HEK293 (cell line): Measurements from ENCODE around the gene NPM3.

Source experiments
- CTCF ChIA-PET: fragments of 350-600 bp; formaldehyde crosslinking; extraction: SDS; loops from one replicate; lab custom pipeline; 2021; ENCODE audit warnings: antibody characterized with exemption; lab: Yijun Ruan, JAX
- POLR2A ChIA-PET: fragments of 300-600 bp; formaldehyde crosslinking; extraction: SDS; loops from one replicate; lab custom pipeline; 2020; ENCODE audit warnings: antibody characterized with exemption, inconsistent platforms; lab: Yijun Ruan, JAX
- H3K27ac ChIP-seq: fragments of 200-500 bp; sonication (Bioruptor generic); 2 replicates; pipeline ENCODE4 v1.5.1; 2014; ENCODE audit warnings: low read depth, low read length, control low read depth, inconsistent platforms; ENCODE audit errors: extremely low read depth
- H3K36me3 ChIP-seq, 2 experiments: fragments of 200-500 bp in 1 of 2; sonication (Bioruptor generic) in 1 of 2; 1 replicate in 1 of 2; 2 replicates in 1 of 2; pipeline ENCODE4 v1.5.1; 2014 to 2017; ENCODE audit warnings: inconsistent platforms in 2 of 2, low read length in 2 of 2; ENCODE audit not compliant: control insufficient read depth in 2 of 2, insufficient read depth in 1 of 2
- H3K4me1 ChIP-seq: fragments of 200-500 bp; sonication (Bioruptor generic); 2 replicates; pipeline ENCODE4 v1.5.1; 2014; ENCODE audit warnings: mild to moderate bottlenecking, low read length, inconsistent platforms; ENCODE audit not compliant: control insufficient read depth, insufficient read depth
- H3K4me3 ChIP-seq: 2 replicates; pipeline ENCODE4 v1.5.1; 2011; ENCODE audit warnings: low read depth, mild to moderate bottlenecking, control low read depth, low read length, moderate library complexity
- H3K9me3 ChIP-seq: fragments of 200-500 bp; sonication (Bioruptor generic); 2 replicates; pipeline ENCODE4 v1.5.1; 2014; ENCODE audit warnings: low read depth, low read length, inconsistent platforms; ENCODE audit not compliant: control insufficient read depth, insufficient read depth
- EGR2 ChIP-seq: fragments of 450-650 bp; formaldehyde crosslinking; IDR thresholded peaks from 2 replicates; pipeline ENCODE4 v1.5.1; 2016; ENCODE audit warnings: low read depth, missing biosample characterization, missing genetic modification characterization
- GLIS1 ChIP-seq: fragments of 450-650 bp; formaldehyde crosslinking; IDR thresholded peaks from 2 replicates; pipeline ENCODE4 v1.5.1; 2016; ENCODE audit warnings: missing biosample characterization, missing genetic modification characterization
- KLF16 ChIP-seq: fragments of 450-650 bp; formaldehyde crosslinking; IDR thresholded peaks from 2 replicates; pipeline ENCODE4 v1.5.1; 2017; ENCODE audit warnings: missing biosample characterization, missing genetic modification characterization
- MEIS1 ChIP-seq: sonication (generic); formaldehyde crosslinking; IDR thresholded peaks from 2 replicates; pipeline ENCODE4 v1.8.1; 2022; ENCODE audit warnings: missing genetic modification reagents, mild to moderate bottlenecking, borderline replicate concordance
- PRDM1 ChIP-seq: fragments of 450-650 bp; formaldehyde crosslinking; IDR thresholded peaks from 2 replicates; pipeline ENCODE4; 2016; ENCODE audit warnings: missing biosample characterization, missing genetic modification characterization
- PRDM4 ChIP-seq: fragments of 450-650 bp; formaldehyde crosslinking; IDR thresholded peaks from 2 replicates; pipeline ENCODE4 v1.5.1; 2017; ENCODE audit warnings: missing biosample characterization, missing genetic modification characterization
- RBAK ChIP-seq: fragments of 450-650 bp; formaldehyde crosslinking; IDR thresholded peaks from 2 replicates; pipeline ENCODE4 v1.5.1; 2016; ENCODE audit warnings: missing biosample characterization, missing genetic modification characterization
- SCRT2 ChIP-seq: fragments of 450-650 bp; formaldehyde crosslinking; IDR thresholded peaks from 2 replicates; pipeline ENCODE4 v1.5.1; 2016; ENCODE audit warnings: missing biosample characterization, missing genetic modification characterization
- TCF7L2 ChIP-seq: IDR thresholded peaks from 2 replicates; pipeline ENCODE4 v1.6.1; 2011; ENCODE audit warnings: low read depth, mild to moderate bottlenecking, inconsistent platforms, low read length, moderate library complexity, borderline replicate concordance
- YY1 ChIP-seq: fragments of 450-650 bp; formaldehyde crosslinking; IDR thresholded peaks from 2 replicates; pipeline ENCODE4 v1.5.1; 2018; ENCODE audit warnings: missing biosample characterization, missing genetic modification characterization
- ZBTB10 ChIP-seq: fragments of 450-650 bp; formaldehyde crosslinking; IDR thresholded peaks from 2 replicates; pipeline ENCODE4 v1.5.1; 2016; ENCODE audit warnings: missing biosample characterization, missing genetic modification characterization
- ZBTB17 ChIP-seq: fragments of 450-650 bp; formaldehyde crosslinking; IDR thresholded peaks from 2 replicates; pipeline ENCODE4 v1.5.1; 2016; ENCODE audit warnings: missing biosample characterization, missing genetic modification characterization
- ZBTB7A ChIP-seq: fragments of 450-650 bp; formaldehyde crosslinking; IDR thresholded peaks from 2 replicates; pipeline ENCODE4 v1.5.1; 2016; ENCODE audit warnings: low read depth, missing biosample characterization, missing genetic modification characterization
- ZFHX2 ChIP-seq: fragments of 450-650 bp; formaldehyde crosslinking; conservative IDR thresholded peaks from 2 replicates; pipeline ENCODE4 v1.5.1; 2016; ENCODE audit warnings: missing biosample characterization, missing genetic modification characterization
- ZFP37 ChIP-seq: fragments of 450-650 bp; formaldehyde crosslinking; IDR thresholded peaks from 2 replicates; pipeline ENCODE4 v1.5.1; 2016; ENCODE audit warnings: missing biosample characterization, missing genetic modification characterization
- ZNF140 ChIP-seq: fragments of 450-650 bp; formaldehyde crosslinking; IDR thresholded peaks from 2 replicates; pipeline ENCODE4 v1.5.1; 2016; ENCODE audit warnings: missing biosample characterization, missing genetic modification characterization
- ZNF292 ChIP-seq: fragments of 450-650 bp; formaldehyde crosslinking; IDR thresholded peaks from 2 replicates; pipeline ENCODE4 v1.5.1; 2016; ENCODE audit warnings: low read depth, missing biosample characterization, missing genetic modification characterization, borderline replicate concordance
- ZNF366 ChIP-seq: fragments of 450-650 bp; formaldehyde crosslinking; conservative IDR thresholded peaks from 2 replicates; pipeline ENCODE4 v1.5.1; 2016; ENCODE audit warnings: missing biosample characterization, missing genetic modification characterization
- ZNF600 ChIP-seq: fragments of 450-650 bp; formaldehyde crosslinking; IDR thresholded peaks from 2 replicates; pipeline ENCODE4 v1.5.1; 2016; ENCODE audit warnings: missing biosample characterization, missing genetic modification characterization
- ZNF701 ChIP-seq: fragments of 450-650 bp; formaldehyde crosslinking; IDR thresholded peaks from 2 replicates; pipeline ENCODE4 v1.5.1; 2016; ENCODE audit warnings: missing biosample characterization, missing genetic modification characterization
- ZNF707 ChIP-seq: fragments of 450-650 bp; formaldehyde crosslinking; IDR thresholded peaks from 2 replicates; pipeline ENCODE4 v1.5.1; 2016; ENCODE audit warnings: missing biosample characterization, missing genetic modification characterization
- ZNF76 ChIP-seq: fragments of 450-650 bp; formaldehyde crosslinking; IDR thresholded peaks from 2 replicates; pipeline ENCODE4; 2016; ENCODE audit warnings: low read depth, missing biosample characterization, missing genetic modification characterization, borderline replicate concordance
- TF ChIP-seq, protein P1 (sequence below): fragments of 450-650 bp; formaldehyde crosslinking; IDR thresholded peaks from 2 replicates; pipeline ENCODE4; 2016; ENCODE audit warnings: missing biosample characterization, missing genetic modification characterization
- TF ChIP-seq, protein P2 (sequence below): fragments of 450-650 bp; formaldehyde crosslinking; IDR thresholded peaks from 2 replicates; pipeline ENCODE4 v1.5.1; 2016; ENCODE audit warnings: missing biosample characterization, missing genetic modification characterization
- TF ChIP-seq, protein P3 (sequence below): fragments of 450-650 bp; formaldehyde crosslinking; IDR thresholded peaks from 2 replicates; pipeline ENCODE4 v1.5.1; 2017; ENCODE audit warnings: missing biosample characterization, missing genetic modification characterization

Gene NPM3

DNA sequence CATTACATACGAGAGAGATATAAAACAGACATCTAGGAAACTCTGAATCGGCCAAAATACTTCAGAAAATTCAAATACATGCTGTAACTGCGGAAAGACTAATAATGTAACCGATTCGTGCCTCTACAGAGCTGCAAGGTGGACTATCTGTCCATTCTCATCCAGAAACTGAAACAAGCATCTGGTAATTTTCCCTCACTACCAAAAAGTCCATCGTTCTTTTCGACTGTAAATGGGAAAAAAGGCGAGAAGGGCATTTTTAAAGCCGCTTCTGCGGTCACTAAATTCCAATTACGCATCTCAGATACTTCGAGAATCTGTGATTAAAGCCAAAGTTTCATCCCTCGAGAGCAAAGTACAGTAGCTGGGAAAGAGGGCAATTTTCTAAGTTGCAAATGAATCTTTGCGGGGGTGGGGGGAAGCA lies 33.7 kb upstream of the NPM3 start:
- TF ChIP-seq PRDM4 (tag by site-specific recombination) (no peak), RBAK (tag by site-specific recombination) (no peak), GLIS1 (tag by site-specific recombination) (no peak), ZBTB7A (tag by site-specific recombination) (no peak), ZNF76 (tag by site-specific recombination) (peak; percentile 26; the same call in 1 of the 2 replicates), ZNF140 (tag by site-specific recombination) (no peak), MEIS1 (CRISPR knock-in tag) (no peak), ZNF701 (no peak), ZFHX2 (tag by site-specific recombination) (peak; percentile 58; the same call in 1 of the 2 replicates), ZBTB10 (tag by site-specific recombination) (no peak), KLF16 (no peak), ZNF292 (no peak), EGR2 (peak; percentile 21)
- TF ChIP-seq, protein P1, sequence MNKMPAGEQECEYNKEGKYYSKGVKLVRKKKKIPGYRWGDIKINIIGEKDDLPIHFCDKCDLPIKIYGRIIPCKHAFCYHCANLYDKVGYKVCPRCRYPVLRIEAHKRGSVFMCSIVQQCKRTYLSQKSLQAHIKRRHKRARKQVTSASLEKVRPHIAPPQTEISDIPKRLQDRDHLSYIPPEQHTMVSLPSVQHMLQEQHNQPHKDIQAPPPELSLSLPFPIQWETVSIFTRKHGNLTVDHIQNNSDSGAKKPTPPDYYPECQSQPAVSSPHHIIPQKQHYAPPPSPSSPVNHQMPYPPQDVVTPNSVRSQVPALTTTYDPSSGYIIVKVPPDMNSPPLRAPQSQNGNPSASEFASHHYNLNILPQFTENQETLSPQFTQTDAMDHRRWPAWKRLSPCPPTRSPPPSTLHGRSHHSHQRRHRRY, result no peak
- TF ChIP-seq, protein P2, sequence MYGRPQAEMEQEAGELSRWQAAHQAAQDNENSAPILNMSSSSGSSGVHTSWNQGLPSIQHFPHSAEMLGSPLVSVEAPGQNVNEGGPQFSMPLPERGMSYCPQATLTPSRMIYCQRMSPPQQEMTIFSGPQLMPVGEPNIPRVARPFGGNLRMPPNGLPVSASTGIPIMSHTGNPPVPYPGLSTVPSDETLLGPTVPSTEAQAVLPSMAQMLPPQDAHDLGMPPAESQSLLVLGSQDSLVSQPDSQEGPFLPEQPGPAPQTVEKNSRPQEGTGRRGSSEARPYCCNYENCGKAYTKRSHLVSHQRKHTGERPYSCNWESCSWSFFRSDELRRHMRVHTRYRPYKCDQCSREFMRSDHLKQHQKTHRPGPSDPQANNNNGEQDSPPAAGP (tag by site-specific recombination), result 0 out of 2 replicates have a peak, but pooled peaks have one; percentile 5
- ChIA-PET POLR2A (interaction anchor here (0.6 kb wide), 2 partner anchors 23 to 200 kb away, joined by 3 read pairs; no protein-coding TSS in a partner anchor), CTCF (interaction anchor here (0.6 to 1.7 kb wide), 3 partner anchors 19 to 24 kb away, joined by 3 to 10 read pairs (median 6); no protein-coding TSS in a partner anchor)
- H3K4me3 ChIP-seq, result peak overlapping the region; percentile 92
- H3K4me1 ChIP-seq, result peaks cover 9% of the 10 kb centered on the region
- peak overlapping the region; percentile 90 for H3K27ac ChIP-seq
- H3K9me3 ChIP-seq, result no peaks in the 10 kb centered on the region
- H3K36me3 ChIP-seq, result peaks cover 3 to 13% of the 10 kb centered on the region in 2 experiments; a peak in 2 of 3 replicates

- POLR2A ChIA-PET, result interaction anchor here (0.6 to 1.0 kb wide), 4 partner anchors 23 to 258 kb away, joined by 3 to 7 read pairs (median 5); no protein-coding TSS in a partner anchor
- H3K4me3 ChIP-seq, result peak overlapping the region; percentile 92
- CTCF ChIA-PET, result interaction anchor here (1.0 to 1.7 kb wide), 2 partner anchors 19 to 25 kb away, joined by 3 to 10 read pairs; no protein-coding TSS in a partner anchor
- peaks cover 9% of the 10 kb centered on the region for H3K4me1 ChIP-seq
- H3K36me3 ChIP-seq, result peaks cover 8 to 16% of the 10 kb centered on the region in 2 experiments; a peak in 2 of 3 replicates
- H3K9me3 ChIP-seq, result no peaks in the 10 kb centered on the region
- peak overlapping the region; percentile 90; the same call in 1 of the 2 replicates for H3K27ac ChIP-seq
- TF ChIP-seq PRDM1 (tag by site-specific recombination) (peak; percentile 82; the same call in 1 of the 2 replicates), RBAK (tag by site-specific recombination) (no peak), ZFHX2 (tag by site-specific recombination) (no peak), SCRT2 (tag by site-specific recombination) (no peak), ZFP37 (tag by site-specific recombination) (no peak), YY1 (tag by site-specific recombination) (no peak), ZNF366 (peak; percentile 3; the same call in 1 of the 2 replicates), ZBTB17 (tag by site-specific recombination) (0 out of 2 replicates have a peak, but pooled peaks have one; percentile 19), TCF7L2 (no peak), ZNF707 (tag by site-specific recombination) (no peak), KLF16 (no peak), ZNF600 (tag by site-specific recombination) (0 out of 2 replicates have a peak, but pooled peaks have one; percentile 9)
- TF ChIP-seq, protein P3, sequence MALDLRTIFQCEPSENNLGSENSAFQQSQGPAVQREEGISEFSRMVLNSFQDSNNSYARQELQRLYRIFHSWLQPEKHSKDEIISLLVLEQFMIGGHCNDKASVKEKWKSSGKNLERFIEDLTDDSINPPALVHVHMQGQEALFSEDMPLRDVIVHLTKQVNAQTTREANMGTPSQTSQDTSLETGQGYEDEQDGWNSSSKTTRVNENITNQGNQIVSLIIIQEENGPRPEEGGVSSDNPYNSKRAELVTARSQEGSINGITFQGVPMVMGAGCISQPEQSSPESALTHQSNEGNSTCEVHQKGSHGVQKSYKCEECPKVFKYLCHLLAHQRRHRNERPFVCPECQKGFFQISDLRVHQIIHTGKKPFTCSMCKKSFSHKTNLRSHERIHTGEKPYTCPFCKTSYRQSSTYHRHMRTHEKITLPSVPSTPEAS (tag by site-specific recombination), result no peak
Observed at GRCh38 chr10:101816376-101816775, 33.1 kb upstream of the NPM3 start.
